Activated CD8-positive, alpha-beta T cell treated with anti-CD3 and anti-CD28 coated beads for 36 hours (primary cell): ENCODE results near the gene ATP13A3. TPM values are rescaled to one million over a fixed set of nuclear protein-coding genes. Genes with fewer than 3 reads are reported as not detected.
A peak's percentile ranks its signal among the peaks of the same experiment; 100 is the strongest.

Source experiments
- ATAC-seq: fragments of 200-7000 bp; cut with Tn5 transposase; one replicate; pipeline ENCODE4 v1.10.0; 2021; ENCODE audit warnings: mild to moderate bottlenecking, moderate library complexity
- CTCF ChIA-PET: fragments of 350-600 bp; sonication (Branson Sonifier 250); formaldehyde crosslinking; loops from one replicate; lab custom pipeline; 2021; ENCODE audit warnings: antibody characterized with exemption; lab: Charles Lee
- POLR2A ChIA-PET: fragments of 350-600 bp; sonication (Branson Sonifier 250); formaldehyde crosslinking; loops from one replicate; lab custom pipeline; 2021; ENCODE audit warnings: antibody characterized with exemption; lab: Charles Lee
- DNase-seq: peaks from one replicate; pipeline ENCODE4 v3.0.0-alpha.2; 2020
- H3K27ac Mint-ChIP-seq: one replicate; pipeline ENCODE4 v1.8.0; 2021; ENCODE audit warnings: mild to moderate bottlenecking, mixed read lengths
- H3K27me3 Mint-ChIP-seq: one replicate; pipeline ENCODE4 v1.8.0; 2021; ENCODE audit warnings: mixed read lengths
- H3K36me3 Mint-ChIP-seq: one replicate; pipeline ENCODE4 v1.8.0; 2021; ENCODE audit warnings: low read depth, mixed read lengths
- H3K4me1 Mint-ChIP-seq: one replicate; pipeline ENCODE4 v1.8.0; 2021; ENCODE audit warnings: low read depth, mixed read lengths
- H3K4me3 Mint-ChIP-seq: one replicate; pipeline ENCODE4 v1.8.0; 2021; ENCODE audit warnings: mild to moderate bottlenecking, moderate library complexity, mixed read lengths
- H3K9me3 Mint-ChIP-seq: one replicate; pipeline ENCODE4 v1.8.0; 2021; ENCODE audit warnings: mixed read lengths
- CTCF ChIP-seq: fragments of 200-600 bp; IDR thresholded peaks from one replicate; pipeline ENCODE4 v1.8.0; 2022; ENCODE audit warnings: antibody characterized with exemption, mild to moderate bottlenecking
- intact Hi-C: fragments of 100-400 bp; cut with micrococcal nuclease; formaldehyde crosslinking; loops from one replicate; pipeline ENCODE4 v1.10.0; 2022
- total RNA-seq, 2 experiments: library from RNA; stranded (reverse); gene quantifications; one replicate each; pipeline ENCODE4 v1.2.3, GENCODE V29; 2021

Gene ATP13A3
- total RNA-seq, 2 experiments from 2014 or later, result 101 to 110 TPM

GRCh38 chr3:194395212-194395611, 91.6 kb downstream of the ATP13A3 start:
- intact Hi-C loops, result no loop called here
- H3K27ac Mint-ChIP-seq, result peak overlapping the region; percentile 72

GRCh38 chr3:194392576-194392975, 94.2 kb downstream of the ATP13A3 start:
- ATAC-seq (no peak), DNase-seq (no peak)
- Mint-ChIP-seq H3K4me1 (peaks cover 29% of the 10 kb centered on the region), H3K27me3 (peaks cover 4% of the 10 kb centered on the region), H3K27ac (no peak overlapping the region), H3K4me3 (no peak overlapping the region), H3K36me3 (no peaks in the 10 kb centered on the region), H3K9me3 (peaks cover 6% of the 10 kb centered on the region)
- ChIA-PET CTCF (interaction anchor here (1.4 to 1.7 kb wide), 3 partner anchors 11 to 49 kb away, joined by 3 to 8 read pairs (median 8); no protein-coding TSS in a partner anchor), POLR2A (no interaction called here)
- TF ChIP-seq CTCF, result no peak
- intact Hi-C loops, result no loop called here

More at GRCh38 chr3:194395212-194395611, 91.6 kb downstream of the ATP13A3 start:
- Mint-ChIP-seq H3K4me1 (peaks cover 55% of the 10 kb centered on the region), H3K9me3 (peaks cover 6% of the 10 kb centered on the region), H3K27me3 (peaks cover 18% of the 10 kb centered on the region), H3K4me3 (peak overlapping the region; percentile 61), H3K36me3 (no peaks in the 10 kb centered on the region)
- ChIA-PET CTCF (interaction anchor here (0.6 to 15.5 kb wide), 6 partner anchors 9 to 95 kb away, joined by 3 to 188 read pairs (median 14); no protein-coding TSS in a partner anchor), POLR2A (interaction anchor here (0.7 to 3.5 kb wide), 2 partner anchors 9 to 12 kb away, joined by 4 to 21 read pairs; no protein-coding TSS in a partner anchor)
- no peak for TF ChIP-seq CTCF
- ATAC-seq (no peak), DNase-seq (peak; percentile 24)

DNA sequence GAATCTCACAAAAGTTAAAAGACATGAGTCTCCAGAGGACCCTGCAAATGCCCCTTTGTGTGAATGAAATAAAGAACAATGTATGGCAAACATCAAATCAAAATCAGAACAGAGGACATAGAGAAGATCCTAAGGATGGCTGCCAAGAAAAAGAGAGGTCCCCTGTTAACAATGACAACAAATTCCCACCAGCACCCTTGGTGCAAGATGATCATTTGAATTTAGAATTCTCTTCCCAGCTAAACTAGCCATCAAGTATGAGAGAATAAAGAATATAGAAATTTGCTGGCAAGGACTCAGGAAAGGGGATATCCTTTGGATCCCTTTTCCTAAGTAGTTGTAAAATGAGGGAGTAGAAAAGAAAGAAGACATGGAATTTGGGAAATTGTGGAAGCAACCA, 96.0 kb downstream of the ATP13A3 start:
- ATAC-seq, result no peak
- ChIA-PET CTCF (interaction anchor here (2.4 kb wide), 1 partner anchor 57 kb away, joined by 11 read pairs; no protein-coding TSS in a partner anchor), POLR2A (no interaction called here)
- TF ChIP-seq CTCF, result no peak
- H3K9me3 Mint-ChIP-seq, result peaks cover 6% of the 10 kb centered on the region
- intact Hi-C loops, result no loop called here
- H3K4me1 Mint-ChIP-seq, result peaks cover 15% of the 10 kb centered on the region
- H3K27me3 Mint-ChIP-seq, result no peaks in the 10 kb centered on the region
- H3K36me3 Mint-ChIP-seq, result no peaks in the 10 kb centered on the region
- H3K27ac Mint-ChIP-seq, result no peak overlapping the region
- no peak for DNase-seq
- no peak overlapping the region for H3K4me3 Mint-ChIP-seq

GRCh38 chr3:194389269-194389668, 97.5 kb downstream of the ATP13A3 start:
- Mint-ChIP-seq H3K36me3 (no peaks in the 10 kb centered on the region), H3K9me3 (peaks cover 6% of the 10 kb centered on the region), H3K4me1 (no peaks in the 10 kb centered on the region), H3K27ac (no peak overlapping the region), H3K27me3 (no peaks in the 10 kb centered on the region), H3K4me3 (no peak overlapping the region)
- POLR2A ChIA-PET, result interaction anchor here (1.2 kb wide), 1 partner anchor 101 kb away, joined by 4 read pairs; no protein-coding TSS in a partner anchor
- CTCF ChIA-PET, result interaction anchor here (2.4 kb wide), 1 partner anchor 55 kb away, joined by 11 read pairs; no protein-coding TSS in a partner anchor
- ATAC-seq (no peak), DNase-seq (no peak)
- intact Hi-C loops, result no loop called here
- no peak for TF ChIP-seq CTCF

DNA sequence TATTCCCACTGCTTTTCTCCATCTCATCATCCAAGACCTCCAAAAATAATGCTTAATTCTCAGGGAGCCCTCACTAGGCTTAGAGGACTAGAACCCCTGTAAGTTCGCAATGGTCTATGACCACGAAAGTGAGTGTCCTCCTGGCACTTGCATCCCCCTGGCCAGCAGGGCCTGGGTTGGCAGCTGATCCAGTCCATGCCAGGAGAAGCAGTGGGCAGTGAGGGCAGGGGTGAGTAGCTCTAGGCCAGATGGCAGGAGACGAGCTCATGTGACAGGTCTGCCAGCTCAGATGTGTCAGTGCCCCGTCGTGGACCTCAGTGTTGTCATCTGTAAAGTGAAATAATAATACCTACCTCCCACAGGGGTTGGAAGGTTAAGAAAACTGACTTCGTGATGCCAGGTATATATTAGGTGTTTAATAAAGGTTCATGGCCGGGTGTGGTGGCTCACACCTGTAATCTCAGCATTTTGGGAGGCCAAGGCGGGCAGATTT, 98.8 kb downstream of the ATP13A3 start:
- Mint-ChIP-seq H3K4me1 (no peaks in the 10 kb centered on the region), H3K9me3 (peaks cover 6% of the 10 kb centered on the region), H3K27me3 (no peaks in the 10 kb centered on the region), H3K36me3 (no peaks in the 10 kb centered on the region), H3K27ac (no peak overlapping the region), H3K4me3 (no peak overlapping the region)
- DNase-seq, result no peak
- POLR2A ChIA-PET, result no interaction called here
- intact Hi-C loops, result no loop called here
- no peak for ATAC-seq
- CTCF ChIA-PET, result interaction anchor here (0.6 to 1.7 kb wide), 4 partner anchors 10 to 59 kb away, joined by 3 to 5 read pairs (median 4); no protein-coding TSS in a partner anchor
- no peak for TF ChIP-seq CTCF
